ENCODE measurements around the gene FAM221A.

DNA sequence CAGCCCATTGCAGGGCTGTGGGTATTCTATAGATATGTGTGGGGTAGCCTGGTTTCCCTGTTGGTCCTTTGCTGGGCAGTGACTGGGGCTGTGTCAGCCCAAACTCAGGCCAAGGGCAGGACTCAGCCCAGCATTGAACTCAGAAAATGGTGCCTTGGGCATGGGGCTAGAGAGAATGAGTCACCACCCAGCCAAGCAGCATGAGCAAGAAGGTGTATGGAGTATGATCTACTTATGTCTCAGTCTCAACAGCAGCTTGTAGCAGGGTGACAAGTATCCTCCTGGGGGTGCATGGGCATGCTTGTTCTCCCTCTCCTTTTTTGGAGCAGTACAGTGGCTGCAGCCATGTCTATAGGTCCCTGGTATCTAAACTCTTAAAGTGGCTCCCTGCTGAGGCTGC, 62.1 kb downstream of the FAM221A start:
- TF ChIP-seq, protein P1, sequence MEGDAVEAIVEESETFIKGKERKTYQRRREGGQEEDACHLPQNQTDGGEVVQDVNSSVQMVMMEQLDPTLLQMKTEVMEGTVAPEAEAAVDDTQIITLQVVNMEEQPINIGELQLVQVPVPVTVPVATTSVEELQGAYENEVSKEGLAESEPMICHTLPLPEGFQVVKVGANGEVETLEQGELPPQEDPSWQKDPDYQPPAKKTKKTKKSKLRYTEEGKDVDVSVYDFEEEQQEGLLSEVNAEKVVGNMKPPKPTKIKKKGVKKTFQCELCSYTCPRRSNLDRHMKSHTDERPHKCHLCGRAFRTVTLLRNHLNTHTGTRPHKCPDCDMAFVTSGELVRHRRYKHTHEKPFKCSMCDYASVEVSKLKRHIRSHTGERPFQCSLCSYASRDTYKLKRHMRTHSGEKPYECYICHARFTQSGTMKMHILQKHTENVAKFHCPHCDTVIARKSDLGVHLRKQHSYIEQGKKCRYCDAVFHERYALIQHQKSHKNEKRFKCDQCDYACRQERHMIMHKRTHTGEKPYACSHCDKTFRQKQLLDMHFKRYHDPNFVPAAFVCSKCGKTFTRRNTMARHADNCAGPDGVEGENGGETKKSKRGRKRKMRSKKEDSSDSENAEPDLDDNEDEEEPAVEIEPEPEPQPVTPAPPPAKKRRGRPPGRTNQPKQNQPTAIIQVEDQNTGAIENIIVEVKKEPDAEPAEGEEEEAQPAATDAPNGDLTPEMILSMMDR (IDR thresholded peaks at IDR 0.05), result no peak
- TF ChIP-seq POLR2A (IDR thresholded peaks at IDR 0.05), result no peak
